ENCODE measurements around the gene RAB3C.

Gene RAB3C

DNA sequence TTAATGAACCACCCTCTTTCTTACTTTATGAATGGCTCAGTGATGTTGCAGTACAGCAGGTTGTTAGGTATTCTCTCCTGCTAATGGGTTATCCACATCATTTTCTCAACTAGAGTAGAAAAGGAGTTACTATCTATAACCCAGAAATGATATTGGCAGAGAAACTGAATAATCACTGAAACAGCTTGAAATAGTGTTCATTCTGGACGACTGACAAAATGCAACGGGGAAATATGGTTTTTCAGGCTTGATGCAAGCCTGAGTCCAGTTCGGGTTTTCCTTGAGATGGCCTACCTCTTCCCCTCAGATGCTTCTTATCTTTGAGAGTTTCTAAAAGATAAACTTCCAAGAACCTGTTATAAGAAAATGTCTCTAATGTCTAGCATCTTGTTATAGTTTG, 187.3 kb downstream of the RAB3C start:
- DNase-seq (ENCODE audit: low spot score) (no peak), ATAC-seq (ENCODE audit: low read depth) (no peak)
- no peak overlapping the region for H3K27ac ChIP-seq (ENCODE audit: poor library complexity, severe bottlenecking)
- no peak overlapping the region for H3K4me3 ChIP-seq (ENCODE audit: severe bottlenecking)
- no peak for TF ChIP-seq CTCF (IDR thresholded peaks at IDR 0.05; ENCODE audit: poor library complexity, severe bottlenecking)
- H3K9me3 ChIP-seq (ENCODE audit: severe bottlenecking) = no peaks in the 10 kb centered on the region
- no peaks in the 10 kb centered on the region for H3K36me3 ChIP-seq (ENCODE audit: low read depth)
- H3K4me1 ChIP-seq (ENCODE audit: insufficient read depth, poor library complexity, severe bottlenecking) = no peaks in the 10 kb centered on the region
- H3K27me3 ChIP-seq (ENCODE audit: insufficient read depth, poor library complexity, severe bottlenecking) = peaks cover 34% of the 10 kb centered on the region

DNA sequence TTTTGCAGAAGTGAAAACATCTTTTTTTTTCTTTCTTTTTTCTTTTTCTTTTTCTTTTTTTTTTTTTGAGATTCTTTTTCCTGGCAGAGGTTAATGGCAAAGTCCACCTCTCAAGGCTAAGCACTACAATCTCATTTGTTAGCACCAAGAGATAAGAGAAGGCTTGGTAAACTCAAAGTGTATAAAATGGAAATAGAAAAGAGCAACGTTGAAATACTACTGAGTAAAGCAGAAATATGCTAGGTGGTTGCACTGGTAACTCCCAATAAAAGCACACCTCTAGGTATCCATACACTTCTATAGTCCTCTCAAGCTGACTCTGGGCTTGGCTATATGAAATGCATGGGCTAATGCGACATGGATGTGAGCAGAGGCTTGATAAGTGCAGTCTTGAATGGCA, 188.9 kb downstream of the RAB3C start:
- TF ChIP-seq CTCF (IDR thresholded peaks at IDR 0.05; ENCODE audit: poor library complexity, severe bottlenecking) = no peak
- Histone ChIP-seq H3K27me3 (ENCODE audit: insufficient read depth, poor library complexity, severe bottlenecking) (peaks cover 38% of the 10 kb centered on the region), H3K4me3 (ENCODE audit: severe bottlenecking) (no peak overlapping the region), H3K27ac (ENCODE audit: poor library complexity, severe bottlenecking) (no peak overlapping the region), H3K36me3 (ENCODE audit: low read depth) (no peaks in the 10 kb centered on the region), H3K4me1 (ENCODE audit: insufficient read depth, poor library complexity, severe bottlenecking) (no peaks in the 10 kb centered on the region), H3K9me3 (ENCODE audit: severe bottlenecking) (no peaks in the 10 kb centered on the region)
- ATAC-seq (ENCODE audit: low read depth) (no peak), DNase-seq (ENCODE audit: low spot score) (no peak)

DNA sequence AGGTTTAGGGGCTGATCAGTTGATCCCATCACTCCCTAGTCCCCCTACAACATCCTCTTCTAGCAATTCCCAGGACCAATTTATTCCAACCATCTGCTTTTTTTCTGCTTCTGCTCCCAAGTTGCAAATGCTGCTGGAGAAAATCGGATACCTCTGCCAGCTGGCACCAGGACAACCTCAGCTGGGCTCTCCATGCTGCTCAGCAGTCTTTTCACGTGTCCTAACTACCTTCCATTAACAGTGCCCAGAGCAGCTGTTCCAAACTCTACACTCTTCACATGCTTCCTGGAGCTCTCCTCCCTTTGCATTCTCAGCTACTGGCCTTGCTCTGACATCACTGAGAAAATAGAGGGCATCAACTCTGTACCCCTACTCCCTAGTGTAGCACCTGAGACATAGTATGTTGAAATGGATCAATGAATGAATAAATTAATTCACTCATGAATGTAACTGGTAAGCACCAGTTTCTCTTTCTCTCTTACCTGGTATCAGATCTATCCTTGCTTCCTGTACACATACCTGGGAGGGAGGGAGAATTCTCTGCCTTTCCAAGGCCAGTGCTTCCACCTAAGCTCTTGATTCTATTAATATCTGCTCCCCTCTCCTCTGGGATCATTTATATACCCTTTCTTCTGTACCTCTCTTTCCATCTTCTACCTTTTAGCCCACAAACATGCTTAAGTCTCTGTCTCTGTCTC, 191.0 kb downstream of the RAB3C start:
- Histone ChIP-seq H3K4me1 (ENCODE audit: insufficient read depth, poor library complexity, severe bottlenecking) (no peaks in the 10 kb centered on the region), H3K27ac (ENCODE audit: poor library complexity, severe bottlenecking) (no peak overlapping the region), H3K4me3 (ENCODE audit: severe bottlenecking) (no peak overlapping the region), H3K27me3 (ENCODE audit: insufficient read depth, poor library complexity, severe bottlenecking) (peaks cover 28% of the 10 kb centered on the region), H3K36me3 (ENCODE audit: low read depth) (no peaks in the 10 kb centered on the region), H3K9me3 (ENCODE audit: severe bottlenecking) (no peaks in the 10 kb centered on the region)
- ATAC-seq (ENCODE audit: low read depth) (peak; percentile 23; the same call in 1 of the 3 replicates), DNase-seq (ENCODE audit: low spot score) (no peak)
- no peak for TF ChIP-seq CTCF (IDR thresholded peaks at IDR 0.05; ENCODE audit: poor library complexity, severe bottlenecking)

- Histone ChIP-seq H3K9me3 (ENCODE audit: severe bottlenecking) (no peaks in the 10 kb centered on the region), H3K27ac (ENCODE audit: poor library complexity, severe bottlenecking) (no peak overlapping the region), H3K4me1 (ENCODE audit: insufficient read depth, poor library complexity, severe bottlenecking) (no peaks in the 10 kb centered on the region), H3K4me3 (ENCODE audit: severe bottlenecking) (no peak overlapping the region), H3K27me3 (ENCODE audit: insufficient read depth, poor library complexity, severe bottlenecking) (peaks cover 28% of the 10 kb centered on the region), H3K36me3 (ENCODE audit: low read depth) (no peaks in the 10 kb centered on the region)
- no peak for TF ChIP-seq CTCF (IDR thresholded peaks at IDR 0.05; ENCODE audit: poor library complexity, severe bottlenecking)
- ATAC-seq (ENCODE audit: low read depth) (no peak), DNase-seq (ENCODE audit: low spot score) (no peak)
Measured at GRCh38 chr5:58774937-58775336, 192.1 kb downstream of the RAB3C start.

DNA sequence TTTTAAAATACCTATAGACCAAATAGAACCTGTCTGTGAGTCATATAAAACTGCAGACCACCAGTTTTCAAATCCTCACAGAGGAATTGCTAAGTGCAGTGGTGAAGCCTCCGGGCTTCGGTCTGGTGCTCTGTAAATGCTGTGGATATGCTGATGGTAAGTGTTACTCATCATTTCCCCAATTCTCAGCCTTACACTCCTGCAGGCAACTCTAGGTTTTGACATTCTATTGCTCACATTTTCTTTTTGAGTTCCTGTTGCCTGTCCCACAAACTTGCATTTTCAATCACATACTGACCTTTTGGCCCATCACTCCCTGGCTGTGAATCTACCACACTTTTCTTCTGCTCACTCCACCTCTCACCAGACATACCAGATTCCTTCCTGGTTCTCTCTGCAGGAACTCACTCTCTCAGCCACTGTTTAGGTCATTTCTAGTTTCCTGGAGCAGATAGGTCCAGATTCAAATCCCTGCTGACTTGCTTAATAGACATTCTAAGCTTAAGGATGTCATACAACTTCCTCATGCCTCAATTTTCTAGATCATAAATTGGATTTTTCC, 192.9 kb downstream of the RAB3C start:
- no peak overlapping the region for H3K4me3 ChIP-seq (ENCODE audit: severe bottlenecking)
- DNase-seq (ENCODE audit: low spot score) = no peak
- no peak overlapping the region for H3K27ac ChIP-seq (ENCODE audit: poor library complexity, severe bottlenecking)
- no peaks in the 10 kb centered on the region for H3K9me3 ChIP-seq (ENCODE audit: severe bottlenecking)
- H3K36me3 ChIP-seq (ENCODE audit: low read depth) = no peaks in the 10 kb centered on the region
- no peaks in the 10 kb centered on the region for H3K4me1 ChIP-seq (ENCODE audit: insufficient read depth, poor library complexity, severe bottlenecking)
- H3K27me3 ChIP-seq (ENCODE audit: insufficient read depth, poor library complexity, severe bottlenecking) = peaks cover 21% of the 10 kb centered on the region
- ATAC-seq (ENCODE audit: low read depth) = no peak
- no peak for TF ChIP-seq CTCF (IDR thresholded peaks at IDR 0.05; ENCODE audit: poor library complexity, severe bottlenecking)
